Natural killer cell (primary cell): ENCODE results near the gene PJVK. TPM values are rescaled to one million over a fixed set of nuclear protein-coding genes. Genes with fewer than 3 reads are reported as not detected.
A peak's percentile ranks its signal among the peaks of the same experiment; 100 is the strongest.

ENCODE experiments used
- ATAC-seq, 3 donors: fragments of 150-1000 bp in 2 of 3; fragments of 200-7000 bp in 1 of 3; cut with Tn5 transposase; 1 replicate in 1 of 3; 2 replicates in 2 of 3; pipeline ENCODE4 v1.10.0; 2021; ENCODE audit warnings: mild to moderate bottlenecking in 2 of 3, moderate library complexity in 2 of 3
- DNase-seq, 2 donors: peaks; one replicate each; pipeline versions ENCODE4 v3.0.0 to v3.0.0-alpha.2; 2013 to 2021; ENCODE audit warnings: mixed read lengths in 1 of 2
- H3K27ac ChIP-seq: one replicate; pipeline ENCODE4 v1.5.1; 2013; ENCODE audit warnings: mild to moderate bottlenecking, low read length
- H3K27me3 ChIP-seq: one replicate; pipeline ENCODE4 v1.6.1; 2013; ENCODE audit warnings: low read length; ENCODE audit not compliant: control insufficient read depth, insufficient read depth
- H3K36me3 ChIP-seq: one replicate; pipeline ENCODE4 v1.6.1; 2013; ENCODE audit warnings: low read length; ENCODE audit not compliant: control insufficient read depth, insufficient read depth
- H3K4me1 ChIP-seq: one replicate; pipeline ENCODE4 v1.6.1; 2013; ENCODE audit warnings: low read length; ENCODE audit not compliant: control insufficient read depth, insufficient read depth
- H3K4me3 ChIP-seq: one replicate; pipeline ENCODE4 v1.5.1; 2013; ENCODE audit warnings: low read length
- H3K9me3 ChIP-seq: one replicate; pipeline ENCODE4 v1.6.1; 2013; ENCODE audit warnings: low read length; ENCODE audit not compliant: control insufficient read depth, insufficient read depth
- H3K27ac Mint-ChIP-seq, 2 donors: one replicate each; pipeline ENCODE4 v1.8.0; 2022; ENCODE audit warnings: mild to moderate bottlenecking in 2 of 2, mixed read lengths in 2 of 2, moderate library complexity in 1 of 2
- H3K27me3 Mint-ChIP-seq, 2 donors: one replicate each; pipeline ENCODE4 v1.8.0; 2022; ENCODE audit warnings: low read depth in 2 of 2, mixed read lengths in 2 of 2
- H3K36me3 Mint-ChIP-seq: one replicate; pipeline ENCODE4 v1.8.0; 2022; ENCODE audit warnings: mixed read lengths
- H3K4me1 Mint-ChIP-seq, 2 donors: one replicate each; pipeline ENCODE4 v1.8.0; 2022; ENCODE audit warnings: mixed read lengths in 2 of 2
- H3K4me3 Mint-ChIP-seq: one replicate; pipeline ENCODE4 v1.8.0; 2022; ENCODE audit warnings: mild to moderate bottlenecking, moderate library complexity, mixed read lengths
- H3K9me3 Mint-ChIP-seq, 2 donors: one replicate each; pipeline ENCODE4 v1.8.0; 2022; ENCODE audit warnings: mixed read lengths in 2 of 2
- WGBS: methylation state at CpG from one replicate; pipeline ENCODE4 v1.1.7; 2013; ENCODE audit warnings: missing lambda C conversion rate; ENCODE audit not compliant: insufficient coverage; 5-methylcytosine and 5-hydroxymethylcytosine counted together
- intact Hi-C: fragments of 100-400 bp; cut with micrococcal nuclease; formaldehyde crosslinking; loops from one replicate; pipeline ENCODE4 v1.14.2; 2022
- total RNA-seq, 4 donors: library from RNA; stranded (reverse); fragments of 120-200 nt in 1 of 4; gene quantifications; one replicate each; pipeline versions ENCODE4 v1.2.3 to v1.2.4, GENCODE V29; 2013 to 2022
- TF ChIP-seq, protein P1 (sequence below): fragments of 200-600 bp; IDR thresholded peaks from one replicate; pipeline ENCODE4 v1.8.0; 2022; ENCODE audit warnings: antibody characterized with exemption

PJVK gene
- total RNA-seq, 3 donors from 2014 or later (not counting 1 experiment from before 2014, with no cell fraction given): 1.3 to 2.7 (median 2.5) TPM

DNA sequence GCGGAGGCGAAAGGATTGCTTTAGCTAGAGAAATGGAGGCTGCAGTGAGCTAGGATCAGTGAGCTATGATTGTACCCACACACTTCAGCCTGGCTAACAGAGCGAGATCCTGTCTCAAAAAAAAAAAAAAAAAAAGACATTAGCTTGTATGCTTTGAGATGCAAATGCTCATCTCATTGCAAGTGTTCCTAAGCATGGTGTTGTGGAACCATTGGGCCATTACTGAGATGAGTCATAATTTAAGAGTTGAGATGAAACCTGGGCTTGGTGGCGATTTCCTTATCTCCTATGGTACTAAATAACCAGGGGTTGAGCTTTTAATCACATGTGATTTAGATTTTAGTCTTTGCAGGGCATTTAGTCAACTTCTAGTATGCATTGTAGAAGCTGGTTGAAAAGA lies 31.3 kb downstream of the PJVK start:
- peak in 1 of 2 donors; percentile 18 for DNase-seq
- H3K36me3 Mint-ChIP-seq: peaks cover 5% of the 10 kb centered on the region
- ATAC-seq: no peak

DNA sequence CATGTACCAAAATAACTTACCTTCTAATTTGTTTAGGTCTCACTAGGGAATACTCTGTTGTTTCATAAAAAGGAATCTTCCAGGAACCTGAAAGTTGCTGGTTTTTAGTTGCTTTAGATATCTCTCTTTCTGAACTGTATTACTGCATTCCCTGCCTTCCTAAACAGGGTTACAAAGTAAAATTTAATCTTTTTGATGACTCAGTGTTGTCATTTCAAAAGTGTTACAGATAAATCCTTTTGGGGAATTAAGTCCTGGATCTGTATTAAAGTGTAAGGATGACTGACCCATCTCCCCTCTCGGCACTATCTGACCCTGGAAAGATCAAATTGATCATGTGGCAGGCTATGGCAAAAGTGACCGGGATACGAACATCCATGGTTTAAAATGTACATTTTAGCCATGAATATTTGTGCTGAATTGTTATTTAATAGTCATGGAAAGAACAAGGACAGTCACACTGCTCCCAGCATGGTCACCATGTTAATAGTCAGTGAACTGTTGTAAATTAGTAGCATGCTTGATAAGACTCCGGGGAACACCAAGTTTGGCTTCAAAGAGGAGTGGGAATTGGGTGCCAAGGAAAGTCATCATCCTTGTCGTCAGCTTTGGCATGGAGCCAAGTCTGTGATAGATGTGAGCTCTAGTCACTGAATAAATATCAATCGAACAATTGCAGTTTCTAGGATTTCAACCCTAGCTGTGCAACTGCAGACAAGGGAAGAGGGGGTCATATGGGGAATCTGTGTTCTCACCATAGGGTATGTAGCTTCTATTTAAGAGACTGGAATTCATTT lies 33.3 kb downstream of the PJVK start:
- no peaks in the 10 kb centered on the region for H3K9me3 ChIP-seq
- 95% methylated on average over 6 of the region's 6 CpGs for WGBS
- DNase-seq (peak in 1 of 2 donors; percentile 29), ATAC-seq (no peak)
- Mint-ChIP-seq H3K27me3 (no peaks in the 10 kb centered on the region), H3K27ac (no peak overlapping the region), H3K4me3 (no peak overlapping the region), H3K9me3 (no peaks in the 10 kb centered on the region), H3K4me1 (peaks cover 43 to 74% of the 10 kb centered on the region in 2 donors), H3K36me3 (peaks cover 5% of the 10 kb centered on the region)
- peaks cover 9% of the 10 kb centered on the region for H3K36me3 ChIP-seq
- TF ChIP-seq, protein P1, sequence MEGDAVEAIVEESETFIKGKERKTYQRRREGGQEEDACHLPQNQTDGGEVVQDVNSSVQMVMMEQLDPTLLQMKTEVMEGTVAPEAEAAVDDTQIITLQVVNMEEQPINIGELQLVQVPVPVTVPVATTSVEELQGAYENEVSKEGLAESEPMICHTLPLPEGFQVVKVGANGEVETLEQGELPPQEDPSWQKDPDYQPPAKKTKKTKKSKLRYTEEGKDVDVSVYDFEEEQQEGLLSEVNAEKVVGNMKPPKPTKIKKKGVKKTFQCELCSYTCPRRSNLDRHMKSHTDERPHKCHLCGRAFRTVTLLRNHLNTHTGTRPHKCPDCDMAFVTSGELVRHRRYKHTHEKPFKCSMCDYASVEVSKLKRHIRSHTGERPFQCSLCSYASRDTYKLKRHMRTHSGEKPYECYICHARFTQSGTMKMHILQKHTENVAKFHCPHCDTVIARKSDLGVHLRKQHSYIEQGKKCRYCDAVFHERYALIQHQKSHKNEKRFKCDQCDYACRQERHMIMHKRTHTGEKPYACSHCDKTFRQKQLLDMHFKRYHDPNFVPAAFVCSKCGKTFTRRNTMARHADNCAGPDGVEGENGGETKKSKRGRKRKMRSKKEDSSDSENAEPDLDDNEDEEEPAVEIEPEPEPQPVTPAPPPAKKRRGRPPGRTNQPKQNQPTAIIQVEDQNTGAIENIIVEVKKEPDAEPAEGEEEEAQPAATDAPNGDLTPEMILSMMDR: no peak
- H3K4me1 ChIP-seq: peaks cover 24% of the 10 kb centered on the region
- no peaks in the 10 kb centered on the region for H3K27me3 ChIP-seq
- no peak overlapping the region for H3K27ac ChIP-seq
- no peak overlapping the region for H3K4me3 ChIP-seq
- intact Hi-C loops: no loop called here

More for the DNA sequence above, 31.3 kb downstream of the PJVK start:
- peak overlapping the region; percentile 68 for H3K4me3 Mint-ChIP-seq
- peak overlapping the region; percentile 60 to 99 for H3K27ac Mint-ChIP-seq
- H3K27ac ChIP-seq: no peak overlapping the region
- intact Hi-C loops: no loop called here
- H3K27me3 ChIP-seq: no peaks in the 10 kb centered on the region
- peaks cover 32% of the 10 kb centered on the region for H3K4me1 ChIP-seq
- WGBS: 86% methylated on average over 3 of the region's 4 CpGs
- H3K9me3 ChIP-seq: no peaks in the 10 kb centered on the region
- H3K4me3 ChIP-seq: no peak overlapping the region
- TF ChIP-seq, protein P1: no peak
- no peaks in the 10 kb centered on the region for H3K9me3 Mint-ChIP-seq
- H3K27me3 Mint-ChIP-seq: no peaks in the 10 kb centered on the region
- H3K36me3 ChIP-seq: no peaks in the 10 kb centered on the region
- H3K4me1 Mint-ChIP-seq: peaks cover 43 to 74% of the 10 kb centered on the region in 2 donors

DNA sequence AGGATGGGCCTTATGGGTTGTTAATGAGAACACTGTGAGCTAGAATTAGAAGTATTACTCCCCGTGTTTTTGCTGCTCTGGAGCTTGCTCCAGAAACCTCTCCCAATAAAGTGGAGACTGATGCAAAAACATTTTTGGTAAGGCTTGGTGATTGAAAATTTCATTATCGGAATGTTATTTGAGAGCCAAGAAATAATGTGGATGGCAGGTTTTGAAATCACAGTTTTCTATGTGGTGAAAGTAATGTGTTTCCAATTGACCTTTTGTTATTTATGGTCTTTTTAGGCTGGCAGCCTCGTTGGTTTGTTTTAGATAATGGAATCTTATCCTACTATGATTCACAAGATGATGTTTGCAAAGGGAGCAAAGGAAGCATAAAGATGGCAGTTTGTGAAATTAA lies 34.2 kb downstream of the PJVK start:
- peaks cover 17% of the 10 kb centered on the region for H3K4me1 ChIP-seq
- ATAC-seq (no peak), DNase-seq (no peak)
- TF ChIP-seq, protein P1: no peak
- no peaks in the 10 kb centered on the region for H3K27me3 ChIP-seq
- H3K9me3 ChIP-seq: no peaks in the 10 kb centered on the region
- WGBS: 100% methylated on average over 2 of the region's 3 CpGs
- H3K4me3 ChIP-seq: no peak overlapping the region
- Mint-ChIP-seq H3K27ac (peak overlapping the region in 1 of 2 donors; percentile 63), H3K9me3 (no peaks in the 10 kb centered on the region), H3K36me3 (peaks cover 5% of the 10 kb centered on the region), H3K4me3 (no peak overlapping the region), H3K4me1 (peaks cover 48 to 74% of the 10 kb centered on the region in 2 donors), H3K27me3 (no peaks in the 10 kb centered on the region)
- H3K36me3 ChIP-seq: peaks cover 16% of the 10 kb centered on the region
- intact Hi-C loops: no loop called here
- H3K27ac ChIP-seq: no peak overlapping the region
